OCI-LY7 (cell line): ENCODE data around the gene PTRHD1. TPM values are rescaled to one million over a fixed set of nuclear protein-coding genes. Genes with fewer than 3 reads are reported as not detected.

ENCODE experiments used
- BruUV-seq: library from RNA; stranded (reverse); fragments of 400-500 nt; replicated peaks from 2 replicates; lab custom pipeline; 2021; lab: Mats Ljungman, UMichigan
- CTCF ChIA-PET: fragments of 300-600 bp; sonication (Branson Sonifier 250); formaldehyde crosslinking; loops from one replicate; lab custom pipeline; 2022; ENCODE audit warnings: antibody characterized with exemption; ENCODE audit not compliant: unreplicated experiment; lab: Charles Lee
- POLR2A ChIA-PET: fragments of 300-600 bp; sonication (Branson Sonifier 250); formaldehyde crosslinking; loops from one replicate; lab custom pipeline; 2022; ENCODE audit warnings: antibody characterized with exemption; lab: Charles Lee
- DNase-seq: peaks from one replicate; pipeline ENCODE4 v3.0.0-alpha.2; 2015; ENCODE audit warnings: low spot score
- H2AFZ ChIP-seq: fragments of 200-600 bp; sonication (generic), shearing (Covaris generic); 2 replicates; pipeline ENCODE4 v1.6.1; 2014; ENCODE audit warnings: mild to moderate bottlenecking, antibody characterized with exemption, low read length, moderate library complexity
- H3K27ac ChIP-seq: fragments of 200-600 bp; sonication (generic); 2 replicates; pipeline ENCODE4 v1.5.1; 2014; ENCODE audit warnings: mixed run types, low read depth, mild to moderate bottlenecking, moderate library complexity, low read length, inconsistent platforms; ENCODE audit not compliant: poor library complexity, severe bottlenecking
- H3K36me3 ChIP-seq: fragments of 200-600 bp; sonication (generic); 2 replicates; pipeline ENCODE4 v1.6.1; 2014; ENCODE audit warnings: mild to moderate bottlenecking, antibody characterized with exemption, low read length, moderate library complexity, mixed read lengths; ENCODE audit not compliant: insufficient read depth
- H3K4me1 ChIP-seq: fragments of 200-600 bp; sonication (generic); 2 replicates; pipeline ENCODE4 v1.5.1; 2014; ENCODE audit warnings: mild to moderate bottlenecking, low read length; ENCODE audit not compliant: insufficient read depth, poor library complexity, severe bottlenecking
- H3K4me2 ChIP-seq: fragments of 200-600 bp; sonication (generic); 2 replicates; pipeline ENCODE4 v1.6.1; 2014; ENCODE audit warnings: mild to moderate bottlenecking, low read length
- H3K4me3 ChIP-seq: fragments of 200-600 bp; sonication (generic); 2 replicates; pipeline ENCODE4 v1.5.1; 2014; ENCODE audit warnings: mild to moderate bottlenecking, low read depth, low read length; ENCODE audit not compliant: poor library complexity, severe bottlenecking
- H3K79me2 ChIP-seq: fragments of 200-600 bp; sonication (generic); 2 replicates; pipeline ENCODE4 v1.6.1; 2016; ENCODE audit warnings: low read depth, mild to moderate bottlenecking, low read length, moderate library complexity, mixed read lengths; ENCODE audit not compliant: insufficient read depth
- H3K9me2 ChIP-seq: fragments of 200-600 bp; sonication (generic); 2 replicates; pipeline ENCODE4 v1.6.1; 2016; ENCODE audit warnings: mild to moderate bottlenecking, low read length, mixed read lengths; ENCODE audit not compliant: insufficient read depth
- H3K9me3 ChIP-seq: fragments of 200-600 bp; sonication (generic); 2 replicates; pipeline ENCODE4 v1.6.1; 2014; ENCODE audit warnings: mild to moderate bottlenecking, mixed run types, low read length, mixed read lengths
- H4K20me1 ChIP-seq: fragments of 200-600 bp; sonication (generic); 2 replicates; pipeline ENCODE4 v1.6.1; 2014; ENCODE audit warnings: mild to moderate bottlenecking, antibody characterized with exemption, low read length, moderate library complexity, mixed read lengths; ENCODE audit not compliant: insufficient read depth
- EZH2phosphoT487 ChIP-seq: fragments of 200-600 bp; sonication (generic); IDR thresholded peaks from 2 replicates; pipeline ENCODE4 v1.6.1; 2018; ENCODE audit warnings: low read depth, borderline replicate concordance, mild to moderate bottlenecking, mixed run types, antibody characterized with exemption, low read length, moderate library complexity, mixed read lengths
- intact Hi-C: fragments of 100-400 bp; cut with micrococcal nuclease; formaldehyde crosslinking; loops from one replicate; pipeline ENCODE4 v1.10.0; 2022; ENCODE audit not compliant: unreplicated experiment
- total RNA-seq, 2 experiments: library from RNA; depleted of rRNA in 1 of 2; stranded (reverse); fragments of >200 nt in 1 of 2; shearing (Covaris generic) in 1 of 2; gene quantifications; 2 replicates each; pipeline ENCODE4 v1.2.3, GENCODE V29; 2014 to 2022
- TF ChIP-seq, protein P1 (sequence below): fragments of 200-600 bp; sonication (generic); conservative IDR thresholded peaks from 2 replicates; pipeline ENCODE4 v1.5.1; 2014; ENCODE audit warnings: mild to moderate bottlenecking, antibody characterized with exemption, low read length, moderate library complexity, mixed read lengths

PTRHD1 gene
- total RNA-seq, 2 experiments from 2014 or later = 43.9 to 55.0 TPM

DNA sequence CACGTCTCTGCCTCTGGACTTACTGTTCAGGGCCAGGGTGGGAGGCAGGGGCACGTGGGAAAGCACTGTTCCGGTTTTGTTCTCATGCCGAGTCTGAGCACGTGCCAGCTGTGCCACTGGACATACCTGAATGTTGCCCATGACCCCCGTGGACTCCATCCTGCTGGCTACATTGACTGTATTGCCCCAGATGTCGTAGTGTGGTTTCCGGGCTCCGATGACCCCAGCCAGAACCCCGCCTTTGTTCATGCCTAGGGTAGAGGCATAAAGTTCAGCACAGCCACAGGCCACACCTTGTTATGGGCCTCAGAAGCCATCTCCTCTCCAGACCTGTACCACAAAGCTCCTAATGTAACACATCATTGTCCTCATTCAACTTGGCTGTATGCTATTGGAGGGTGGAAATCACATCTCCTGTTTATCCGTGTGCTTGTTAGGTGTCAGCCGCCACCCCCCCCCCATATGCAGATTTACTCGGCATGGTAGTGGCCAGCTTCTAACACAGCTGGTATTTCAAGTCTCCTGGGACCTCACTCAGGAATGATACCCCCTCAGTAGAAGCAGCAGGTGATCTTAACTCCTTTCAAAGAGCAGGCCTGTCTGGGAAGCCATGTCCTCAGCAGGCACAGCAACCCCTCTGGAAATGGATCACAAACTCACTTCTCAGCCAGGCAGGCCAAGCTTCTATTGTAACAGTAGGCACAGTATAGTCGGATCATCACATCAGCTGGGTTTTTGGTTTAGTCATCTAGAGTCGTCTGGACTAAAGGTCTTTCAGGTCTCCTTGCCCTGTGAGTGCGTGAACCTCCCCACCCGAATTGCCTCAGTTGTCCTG, 27.6 kb upstream of the PTRHD1 start:
- Histone ChIP-seq H3K4me1 (peaks cover 3% of the 10 kb centered on the region), H3K4me3 (no peak overlapping the region), H4K20me1 (no peaks in the 10 kb centered on the region; the same call in 1 of the 2 replicates), H3K36me3 (peaks cover 100% of the 10 kb centered on the region), H3K9me3 (no peaks in the 10 kb centered on the region), H3K79me2 (no peaks in the 10 kb centered on the region), H2AFZ (no peak overlapping the region), H3K27ac (no peak overlapping the region), H3K9me2 (no peaks in the 10 kb centered on the region), H3K4me2 (no peak overlapping the region)
- ChIA-PET POLR2A (no interaction called here), CTCF (no interaction called here)
- DNase-seq = no peak
- intact Hi-C loops = no loop called here
- TF ChIP-seq EZH2phosphoT487 = no peak
- TF ChIP-seq, protein P1, sequence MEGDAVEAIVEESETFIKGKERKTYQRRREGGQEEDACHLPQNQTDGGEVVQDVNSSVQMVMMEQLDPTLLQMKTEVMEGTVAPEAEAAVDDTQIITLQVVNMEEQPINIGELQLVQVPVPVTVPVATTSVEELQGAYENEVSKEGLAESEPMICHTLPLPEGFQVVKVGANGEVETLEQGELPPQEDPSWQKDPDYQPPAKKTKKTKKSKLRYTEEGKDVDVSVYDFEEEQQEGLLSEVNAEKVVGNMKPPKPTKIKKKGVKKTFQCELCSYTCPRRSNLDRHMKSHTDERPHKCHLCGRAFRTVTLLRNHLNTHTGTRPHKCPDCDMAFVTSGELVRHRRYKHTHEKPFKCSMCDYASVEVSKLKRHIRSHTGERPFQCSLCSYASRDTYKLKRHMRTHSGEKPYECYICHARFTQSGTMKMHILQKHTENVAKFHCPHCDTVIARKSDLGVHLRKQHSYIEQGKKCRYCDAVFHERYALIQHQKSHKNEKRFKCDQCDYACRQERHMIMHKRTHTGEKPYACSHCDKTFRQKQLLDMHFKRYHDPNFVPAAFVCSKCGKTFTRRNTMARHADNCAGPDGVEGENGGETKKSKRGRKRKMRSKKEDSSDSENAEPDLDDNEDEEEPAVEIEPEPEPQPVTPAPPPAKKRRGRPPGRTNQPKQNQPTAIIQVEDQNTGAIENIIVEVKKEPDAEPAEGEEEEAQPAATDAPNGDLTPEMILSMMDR = no peak
- BruUV-seq = no TSS peak

- ChIA-PET CTCF (no interaction called here), POLR2A (no interaction called here)
- intact Hi-C loops = no loop called here
- Histone ChIP-seq H4K20me1 (no peaks in the 10 kb centered on the region; the same call in 1 of the 2 replicates), H3K36me3 (peaks cover 100% of the 10 kb centered on the region), H3K27ac (no peak overlapping the region), H3K4me1 (no peaks in the 10 kb centered on the region), H3K9me2 (no peaks in the 10 kb centered on the region), H3K4me3 (no peak overlapping the region), H3K4me2 (no peak overlapping the region), H2AFZ (no peak overlapping the region), H3K9me3 (no peaks in the 10 kb centered on the region), H3K79me2 (no peaks in the 10 kb centered on the region)
- TF ChIP-seq, protein P1 = no peak
- TF ChIP-seq EZH2phosphoT487 = no peak
- DNase-seq = no peak
- no TSS peak for BruUV-seq
These were observed 27.0 kb upstream of the PTRHD1 start for GRCh38 chr2:24820175-24820513.
